Stimulated activated CD8-positive, alpha-beta memory T cell treated with anti-CD3 and anti-CD28 coated beads, Interleukin-15, amount 100 ng/mL, for 48 hours (primary cell): ENCODE measurements around the gene YDJC.
"Not testable (repeated sequence)": the region's sequence is repeated elsewhere in the genome, so short reads cannot be mapped to it uniquely, and the experiment has no call there.

Experiments
- DNase-seq, 2 donors: peaks; one replicate each; pipeline ENCODE4 v3.0.0-alpha.2; 2020; ENCODE audit warnings: low read depth in 2 of 2

YDJC gene

DNA sequence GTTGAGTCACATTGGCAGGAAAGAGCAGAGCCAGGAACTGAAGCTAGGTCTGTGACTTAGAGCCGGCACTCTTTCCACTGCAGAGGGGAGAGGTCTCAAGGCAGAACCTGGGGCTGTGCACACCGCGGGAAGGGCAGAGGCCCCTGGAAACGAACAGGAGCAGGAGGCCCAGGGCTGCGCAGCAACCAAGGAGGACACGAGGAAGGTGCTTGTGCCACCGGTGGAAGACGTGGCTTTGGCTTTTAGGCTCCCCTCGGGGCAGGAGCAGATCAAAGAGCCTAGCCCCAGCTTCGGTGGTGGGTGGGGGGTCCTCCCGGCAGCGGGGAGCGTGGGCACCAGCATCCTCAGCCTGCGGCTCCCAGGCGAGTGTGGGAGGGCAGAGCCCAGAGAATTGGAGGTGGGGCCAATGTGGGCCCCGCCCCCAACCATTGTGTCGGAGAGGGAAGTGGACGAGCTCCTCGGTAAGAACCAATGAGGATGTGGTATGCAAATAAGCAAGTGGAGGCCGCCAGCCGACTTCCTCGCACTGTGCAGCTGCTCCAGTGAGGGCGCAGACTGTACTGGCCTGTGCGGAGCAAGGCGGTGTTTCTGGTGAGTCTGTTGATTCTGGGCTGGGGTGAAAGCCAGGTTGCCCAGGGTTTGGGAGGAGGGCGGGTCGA, 2.5 kb upstream of the YDJC start, which contains the start of gene CCDC116:
Gene CCDC116 (plus strand): TSS at position 524 of the 659 bp plus-strand sequence. CDS start 422 bp downstream, outside the sequence.
- DNase-seq = peak; percentile 59 to 62

DNA sequence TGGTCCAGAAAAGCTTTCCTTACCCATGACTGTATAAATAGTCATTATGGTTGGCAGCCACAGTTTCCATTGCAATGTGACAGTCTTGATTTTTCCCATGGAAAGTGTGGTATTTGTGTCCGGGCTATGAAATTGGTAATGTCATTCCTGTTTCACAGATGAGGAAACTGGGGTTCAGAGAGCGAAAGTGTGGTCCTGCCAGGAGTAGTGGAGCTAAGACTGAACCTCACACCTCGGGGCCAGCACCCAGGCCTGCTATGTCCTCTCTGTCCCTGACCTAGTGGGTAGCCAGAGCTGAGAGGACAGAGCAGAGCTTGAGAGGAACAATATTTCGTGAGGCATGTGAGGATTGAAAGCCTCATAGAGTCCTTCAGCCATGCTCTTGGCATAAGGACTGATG, 1.2 kb upstream of the YDJC start:
- no peak for DNase-seq

DNA sequence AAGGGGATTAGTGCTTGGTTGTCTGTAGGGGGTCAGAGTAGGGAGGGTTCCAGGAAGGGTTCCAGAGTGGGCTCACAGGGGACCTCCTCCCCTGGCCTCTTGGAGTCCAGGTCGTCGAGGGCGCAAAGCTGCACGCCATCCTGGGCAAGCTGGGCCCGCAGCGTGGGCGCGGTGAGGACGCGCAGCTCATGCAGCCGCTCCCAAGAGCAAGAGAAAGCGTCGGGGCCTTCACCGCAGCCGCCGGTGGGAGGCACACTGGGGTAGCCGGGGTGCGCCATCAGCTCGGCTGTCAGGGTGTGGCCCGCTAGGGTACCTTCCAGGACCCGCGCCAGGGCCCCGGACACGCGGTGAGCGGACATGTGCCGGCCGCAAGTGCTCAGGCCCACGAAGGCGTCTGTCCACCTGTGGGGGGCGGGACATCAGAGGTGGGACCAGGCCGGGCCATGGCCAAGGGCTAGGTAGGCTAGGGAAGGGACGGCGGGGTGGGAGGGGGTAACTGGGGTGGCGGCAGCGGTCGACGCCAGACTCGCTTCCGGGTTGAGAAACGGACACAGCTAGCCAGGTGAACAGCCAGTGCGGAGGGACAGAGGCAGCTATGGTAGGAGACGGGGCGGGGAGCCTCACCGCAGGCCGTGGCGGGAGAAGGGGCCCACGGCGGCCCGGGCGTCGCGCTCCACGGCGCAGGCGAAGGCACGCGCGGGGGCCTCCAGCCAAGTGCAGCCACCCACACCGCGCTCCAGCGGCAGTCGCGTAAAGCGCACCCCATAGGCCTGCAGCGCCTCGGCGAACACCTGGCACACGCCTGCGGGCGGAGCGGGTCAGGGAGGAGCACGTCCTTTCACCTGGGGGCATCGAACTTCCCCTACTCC, 1.2 kb downstream of the YDJC start:
- DNase-seq = no peak

DNA sequence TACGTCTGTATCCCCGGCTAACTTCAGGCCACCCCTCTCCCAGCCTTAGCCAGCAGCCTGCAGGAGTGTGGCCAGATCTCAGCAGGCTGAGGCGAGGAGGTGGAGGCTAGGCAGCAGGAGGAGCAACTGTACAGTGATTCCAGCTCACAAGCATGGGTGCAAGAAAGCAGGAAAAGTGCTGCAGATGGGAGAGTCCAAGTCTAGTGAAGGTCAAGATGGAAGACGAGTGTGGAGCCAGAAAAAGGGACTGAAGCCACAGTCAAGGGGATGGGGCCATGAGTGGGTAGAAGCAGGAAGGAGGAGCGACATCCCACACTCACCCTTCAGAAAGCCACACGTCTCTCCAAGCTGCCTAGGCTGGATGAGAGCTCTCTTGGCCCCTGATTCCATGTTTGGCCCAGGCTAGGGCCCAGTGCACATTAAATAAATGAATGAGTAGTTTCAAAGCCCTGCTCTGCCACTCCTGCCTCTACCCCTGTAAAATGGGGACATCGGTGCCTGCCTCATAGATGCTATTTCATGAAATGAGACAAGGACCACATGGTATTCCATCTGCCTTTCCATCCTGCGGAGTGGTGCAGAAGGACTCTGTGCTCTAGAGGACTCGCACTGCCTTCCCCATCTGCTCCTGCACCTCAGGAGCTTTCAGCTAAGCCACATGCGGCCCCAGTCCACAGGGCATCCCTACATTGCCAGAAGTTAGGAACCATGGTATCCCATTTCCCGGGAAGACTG, 2.9 kb downstream of the YDJC start:
- no peak for DNase-seq

DNA sequence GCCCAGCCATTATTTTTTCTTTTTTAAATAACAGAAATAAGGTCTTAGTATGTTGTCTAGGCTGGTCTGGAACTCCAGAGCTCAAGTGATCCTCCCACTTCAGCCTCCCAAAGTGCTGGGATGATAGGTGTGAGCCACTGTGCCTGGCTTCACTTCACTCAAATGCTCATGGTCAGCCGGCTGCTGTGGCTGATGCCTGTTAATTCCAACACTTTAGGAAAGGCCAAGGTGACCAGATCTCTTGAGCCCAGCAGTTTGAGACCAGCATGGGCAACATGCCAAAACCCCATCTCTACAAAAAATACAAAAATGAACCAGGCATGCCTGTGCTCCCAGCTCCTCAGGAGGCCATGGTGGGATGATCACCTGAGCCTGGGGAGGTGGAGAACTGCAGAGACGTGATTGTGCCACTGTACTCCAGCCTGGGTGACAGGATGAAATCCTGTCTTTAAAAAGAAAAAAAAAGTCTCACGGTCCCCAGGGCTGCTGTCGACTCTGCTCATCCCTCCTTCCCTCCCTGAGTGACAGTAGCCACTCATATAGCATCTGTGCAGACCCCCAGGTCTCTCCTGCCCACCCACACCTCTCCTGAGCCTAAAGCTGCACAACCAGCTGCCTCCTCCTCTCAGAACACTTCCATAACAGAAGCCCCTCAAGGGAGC, 3.6 kb downstream of the YDJC start:
- DNase-seq = no peak

DNA sequence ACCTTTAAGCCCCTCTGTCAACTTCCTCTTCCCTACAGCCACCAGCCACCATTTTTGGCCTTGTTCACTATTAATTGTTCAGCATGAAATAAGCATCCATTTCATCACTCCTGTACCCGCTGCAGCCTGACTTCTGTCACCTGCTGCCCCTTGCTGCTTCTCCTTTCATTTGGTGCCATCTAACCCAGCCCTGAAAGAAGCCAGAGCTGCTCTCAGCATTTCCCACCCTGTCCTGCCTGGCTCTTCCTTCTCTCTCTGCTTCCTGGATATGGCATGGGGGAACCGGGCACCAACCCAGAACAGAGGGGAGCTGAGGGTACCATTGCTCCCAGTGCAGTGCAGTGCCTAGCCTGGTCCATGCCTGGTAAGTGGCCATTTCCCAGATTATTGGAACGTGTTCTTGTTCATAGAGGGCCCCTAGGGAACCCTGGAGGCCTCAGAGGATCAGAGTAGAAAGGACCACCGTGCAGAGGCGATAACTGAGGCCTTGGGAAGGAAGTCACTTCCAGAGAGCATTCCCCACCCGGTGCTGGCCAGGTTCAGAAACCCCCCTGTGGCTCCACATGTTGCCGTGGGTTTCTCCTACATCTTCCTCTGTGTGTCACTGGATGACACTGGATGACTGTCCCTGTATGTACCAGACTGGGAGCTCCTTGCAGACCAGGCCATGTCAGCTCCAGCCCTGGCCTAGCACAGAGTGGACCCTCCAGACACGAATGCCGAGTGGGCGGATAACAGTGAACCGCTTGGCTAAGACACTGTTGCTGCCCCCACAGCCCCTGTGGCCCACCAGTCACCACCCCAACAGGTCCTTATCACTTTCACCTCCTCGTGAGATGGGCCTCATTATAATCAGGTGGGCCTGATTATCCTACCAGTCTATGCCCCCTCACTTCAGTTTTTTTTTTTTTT, 4.7 kb downstream of the YDJC start:
- no peak for DNase-seq

DNA sequence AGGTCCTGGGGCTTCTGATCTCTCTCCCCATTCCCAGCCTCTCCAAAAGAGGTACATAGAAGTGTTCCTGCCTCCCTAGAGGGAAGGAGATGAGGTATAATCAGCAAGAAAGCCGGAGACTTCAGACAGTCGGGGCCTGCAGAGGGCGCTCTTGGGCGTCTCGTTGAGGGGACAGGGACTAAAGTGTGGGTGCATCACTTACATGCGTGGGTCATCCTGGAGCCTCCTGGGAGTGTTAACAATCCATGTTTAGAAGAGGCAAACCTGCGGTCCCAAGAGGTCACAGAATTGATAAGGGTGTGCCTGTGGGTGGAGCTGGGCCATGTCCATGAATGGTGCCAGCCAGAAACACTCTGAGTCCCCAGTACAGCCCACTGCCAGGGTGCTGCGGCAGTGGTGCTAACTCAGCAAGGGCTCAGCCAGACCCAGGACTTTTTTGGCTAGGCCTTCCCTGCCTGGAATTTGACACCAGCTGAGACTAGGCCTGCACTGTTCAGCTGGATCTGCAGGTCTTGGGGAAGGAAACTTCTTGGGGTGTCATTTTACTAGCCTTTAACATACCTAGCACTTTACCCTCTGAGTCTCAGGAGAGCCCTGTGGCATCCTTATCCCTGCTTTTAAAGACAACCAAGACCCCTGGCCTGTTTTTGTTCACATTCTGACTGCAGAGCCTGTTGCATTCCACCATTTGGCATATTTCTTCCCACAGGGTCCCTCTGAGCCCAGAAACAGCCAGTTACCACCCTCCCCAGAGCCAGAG, 5.5 kb downstream of the YDJC start:
- DNase-seq = peak in 1 of 2 donors; percentile 38

DNA sequence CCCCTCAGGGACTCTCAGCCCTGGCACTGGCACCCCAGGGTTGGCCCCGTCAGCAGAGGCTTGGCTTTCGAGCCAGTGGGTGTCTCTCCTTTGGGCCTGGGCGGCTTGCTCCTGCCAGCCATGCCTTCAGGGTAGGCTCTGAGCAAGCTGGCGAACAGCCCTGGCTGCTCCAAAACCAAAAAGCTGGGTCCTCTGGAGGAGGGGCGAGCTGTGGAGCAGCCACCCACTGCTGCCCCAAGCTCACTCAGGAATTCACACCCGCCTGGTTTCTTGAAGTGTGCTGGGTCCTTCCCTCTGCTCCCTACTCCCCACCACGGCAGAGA, 6.2 kb downstream of the YDJC start:
- no peak for DNase-seq

DNA sequence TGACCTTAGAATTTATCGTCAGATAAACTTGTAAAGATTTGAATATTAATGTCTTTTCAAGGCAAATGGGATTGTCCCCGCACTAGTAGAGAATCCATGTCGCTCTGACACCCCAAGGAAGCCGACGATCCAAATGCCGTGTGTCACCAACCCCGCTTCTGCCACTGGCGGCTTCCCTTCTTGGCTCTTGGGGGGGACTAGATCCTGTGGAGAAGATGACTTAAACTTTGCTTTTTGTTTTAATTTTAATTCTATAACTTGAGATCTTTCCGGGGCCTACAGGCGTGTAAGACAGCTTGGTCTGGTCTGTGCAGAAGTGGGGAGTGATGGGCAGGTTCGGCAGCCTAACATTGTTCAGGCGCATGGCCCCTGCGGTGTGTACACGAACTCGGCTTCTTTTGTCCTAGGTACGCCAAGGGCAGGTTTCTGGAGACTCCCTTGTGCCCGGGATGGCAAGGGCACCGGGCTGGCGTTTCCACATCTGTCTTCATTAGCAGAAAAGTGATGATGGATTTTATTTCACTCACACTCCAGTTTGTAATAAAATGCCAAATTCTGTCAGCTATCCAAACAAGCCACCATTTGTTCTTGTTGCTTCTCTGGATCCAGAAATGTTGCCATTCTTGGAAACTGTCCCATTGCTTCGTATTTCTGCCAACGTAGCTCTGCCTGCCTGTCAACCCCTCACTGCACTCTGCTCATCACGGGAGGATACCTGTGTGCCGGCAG, 6.7 kb downstream of the YDJC start:
- DNase-seq = no peak

DNA sequence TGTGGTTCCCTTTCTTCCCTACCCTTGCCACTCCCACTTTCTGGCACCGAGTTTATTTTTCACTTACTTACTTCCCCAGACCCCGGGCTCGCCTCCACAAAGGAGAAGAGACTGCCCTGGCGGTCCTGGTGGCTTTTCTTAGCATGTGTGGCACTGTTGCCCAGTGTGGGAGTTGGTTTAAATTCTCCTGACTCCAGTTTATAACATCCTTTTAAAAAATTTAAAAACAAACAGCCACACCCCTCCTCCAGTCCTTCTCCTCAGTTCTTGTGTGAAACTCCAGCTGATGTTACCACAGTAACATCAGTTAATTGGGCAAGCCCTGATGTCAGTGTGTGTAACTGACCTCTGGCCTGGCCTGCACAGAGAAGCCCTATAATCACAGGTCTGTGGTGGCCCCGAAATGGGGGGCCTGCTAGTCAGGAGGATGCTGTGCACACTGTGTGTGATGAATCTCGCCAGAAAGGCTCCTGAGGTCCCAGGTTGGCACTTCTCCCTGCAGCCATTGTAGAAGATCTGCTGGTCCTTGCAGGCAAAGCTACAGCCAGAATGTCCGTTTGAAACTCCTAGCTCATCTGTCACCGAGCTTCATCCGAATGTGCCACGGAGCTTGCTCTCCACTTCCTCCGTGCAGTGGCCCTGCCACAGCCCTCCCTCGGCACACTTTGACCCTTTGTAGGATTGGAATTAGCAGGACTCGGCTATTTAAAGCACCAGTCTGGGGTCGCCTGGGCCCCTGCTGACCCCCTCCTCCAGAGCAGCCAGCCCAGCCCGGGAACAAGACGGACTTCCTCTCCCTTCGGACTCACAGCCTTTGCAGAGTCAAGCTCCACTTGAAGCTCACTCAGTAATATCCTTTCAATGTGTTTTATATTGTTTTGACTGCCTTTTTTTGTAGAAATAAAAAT, 7.6 kb downstream of the YDJC start:
- DNase-seq = no peak

DNA sequence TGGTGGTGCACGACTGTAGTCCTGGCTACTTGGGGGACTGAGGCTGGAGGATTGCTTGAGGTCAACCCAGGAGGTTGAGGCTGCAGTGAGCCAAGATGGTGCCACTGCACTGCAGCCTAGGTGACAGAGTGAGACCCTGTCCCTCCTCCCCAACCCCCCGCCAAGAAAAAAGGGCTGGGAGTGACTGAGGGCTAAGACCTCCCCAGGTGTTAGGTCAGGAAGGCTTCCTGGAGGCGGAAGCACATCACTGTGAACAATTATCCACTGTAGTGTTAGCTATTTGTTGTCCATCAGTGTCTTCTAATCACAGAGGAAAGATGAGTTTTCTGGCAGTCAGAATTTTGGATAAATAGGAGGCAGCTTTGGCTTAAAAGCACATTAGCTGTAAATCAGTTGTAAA, 8.8 kb downstream of the YDJC start:
- no peak for DNase-seq

DNA sequence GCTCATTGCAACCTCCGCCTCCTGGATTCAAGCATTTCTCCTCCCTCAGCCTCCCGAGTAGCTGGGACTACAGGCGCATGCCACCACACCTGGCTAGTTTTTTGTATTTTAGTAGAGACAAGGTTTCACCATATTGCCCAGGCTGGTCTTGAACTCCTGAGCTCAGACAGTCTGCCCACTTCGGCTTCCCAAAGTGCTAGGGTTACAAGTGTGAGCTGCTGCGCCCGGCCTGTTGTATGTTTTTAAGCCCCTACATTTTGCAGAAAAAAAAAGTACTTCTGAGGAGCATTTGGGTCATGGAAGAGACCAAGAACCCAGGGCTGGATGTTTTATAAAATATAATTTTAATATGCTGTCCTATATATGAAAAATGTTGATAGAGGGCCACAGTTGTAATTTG, 12.5 kb downstream of the YDJC start:
- DNase-seq = not testable (repeated sequence)

DNA sequence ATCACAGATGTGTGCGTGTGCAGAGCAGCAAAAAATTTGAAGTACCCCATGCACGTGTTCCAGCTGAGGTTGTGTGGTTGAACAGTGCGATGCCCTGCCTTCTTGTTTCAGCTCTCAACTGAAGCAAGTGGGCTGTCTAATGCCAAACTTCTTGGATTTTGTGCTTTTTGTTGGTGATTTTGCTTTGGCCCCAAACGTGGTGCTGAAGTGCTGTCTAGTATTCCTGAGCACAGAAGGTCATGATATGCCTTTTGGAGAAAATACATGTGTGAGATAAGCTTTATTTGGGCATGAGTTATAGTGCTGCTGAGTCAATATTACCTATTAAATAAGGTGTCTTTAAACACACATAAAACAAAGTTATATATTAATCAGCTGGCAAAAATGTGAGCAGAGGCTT, 14.1 kb downstream of the YDJC start:
- no peak for DNase-seq

DNA sequence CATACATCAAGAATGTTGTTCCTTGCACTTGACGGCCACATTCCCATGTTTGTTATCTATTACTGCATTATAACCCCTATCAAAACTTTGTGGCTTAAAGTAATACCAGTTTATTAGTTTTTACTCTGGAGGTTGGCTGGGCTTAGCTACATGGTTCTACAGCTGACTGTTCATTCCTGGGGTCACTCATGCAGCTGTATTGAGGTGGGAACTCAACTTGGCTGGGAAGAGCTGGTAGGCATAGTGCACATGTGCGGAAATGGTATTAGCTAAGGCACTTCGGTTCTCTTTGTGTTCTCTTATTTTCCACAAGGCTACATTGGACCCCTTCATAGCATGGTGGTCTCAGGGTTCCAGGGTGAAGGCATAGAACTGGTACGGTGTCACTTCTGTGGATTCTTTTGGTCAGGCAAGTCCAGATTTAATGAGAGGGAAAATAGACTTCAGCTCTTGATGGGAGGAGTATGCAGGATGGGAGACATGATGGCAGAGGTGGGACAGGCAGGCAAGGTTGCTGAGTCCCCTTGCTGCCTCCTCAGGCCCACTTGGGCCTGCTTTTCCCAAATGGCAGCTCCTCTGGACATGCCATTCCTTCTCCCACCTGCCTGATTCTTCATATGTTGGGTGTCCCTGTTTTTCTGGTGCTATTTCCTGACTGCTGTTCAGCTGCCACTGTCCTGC, 16.1 kb downstream of the YDJC start:
- DNase-seq = no peak

DNA sequence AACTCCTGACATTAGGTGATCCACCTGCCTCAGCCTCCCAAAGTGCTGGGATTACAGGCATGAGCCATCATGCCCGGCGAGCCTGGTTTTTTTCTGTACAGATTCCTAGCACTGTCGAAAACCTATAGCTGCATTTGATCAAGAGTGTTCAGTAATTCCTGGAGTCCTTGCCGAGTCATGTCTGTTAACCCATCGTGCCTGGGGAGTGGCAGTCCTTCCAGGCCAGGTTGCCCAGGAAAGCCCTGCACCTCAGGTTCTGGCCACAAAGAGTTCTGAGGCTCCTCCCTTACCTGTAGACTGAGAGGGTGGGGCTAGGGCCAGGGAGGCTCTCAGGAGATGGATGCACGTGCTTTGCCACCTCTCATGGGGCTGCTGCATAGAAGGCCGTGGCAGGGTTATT, 17.0 kb downstream of the YDJC start:
- DNase-seq = no peak

DNA sequence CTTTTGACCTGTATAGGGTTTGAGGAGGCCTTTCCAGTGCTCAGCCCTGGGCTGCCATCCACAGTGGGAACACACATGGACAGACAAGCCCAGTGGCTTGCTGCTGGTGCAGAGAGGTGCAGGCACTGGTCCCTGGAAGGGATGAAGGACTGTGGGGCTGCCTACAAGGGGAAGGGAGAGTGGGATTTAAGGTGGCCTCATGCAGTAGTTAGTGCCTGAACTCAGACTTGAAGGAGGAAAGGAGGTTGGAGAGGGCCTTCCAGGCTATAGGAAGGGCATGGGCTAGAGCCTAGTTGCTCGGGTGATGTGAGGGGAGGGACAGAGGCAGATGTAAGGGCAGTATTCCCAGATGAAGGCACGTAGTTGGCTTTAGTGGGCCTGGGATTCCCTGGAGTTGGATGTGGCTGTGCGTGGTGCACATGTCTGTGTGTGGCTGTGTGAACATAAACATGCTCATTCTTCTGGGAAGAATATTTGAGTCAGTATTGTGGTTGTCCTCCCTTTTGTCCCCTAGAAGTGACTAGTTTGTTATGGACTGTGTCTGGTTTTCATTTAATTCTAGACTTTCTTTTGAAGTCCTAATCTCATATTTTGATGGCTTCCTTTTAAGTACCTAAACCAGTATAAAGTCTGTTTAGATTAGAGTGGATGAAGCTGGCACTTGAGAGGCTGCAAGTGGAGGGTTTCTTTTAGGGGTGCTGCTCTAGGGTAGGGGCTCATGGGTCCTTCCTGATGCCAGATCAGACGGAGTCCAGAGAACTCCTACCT, 18.4 kb downstream of the YDJC start:
- DNase-seq = no peak

DNA sequence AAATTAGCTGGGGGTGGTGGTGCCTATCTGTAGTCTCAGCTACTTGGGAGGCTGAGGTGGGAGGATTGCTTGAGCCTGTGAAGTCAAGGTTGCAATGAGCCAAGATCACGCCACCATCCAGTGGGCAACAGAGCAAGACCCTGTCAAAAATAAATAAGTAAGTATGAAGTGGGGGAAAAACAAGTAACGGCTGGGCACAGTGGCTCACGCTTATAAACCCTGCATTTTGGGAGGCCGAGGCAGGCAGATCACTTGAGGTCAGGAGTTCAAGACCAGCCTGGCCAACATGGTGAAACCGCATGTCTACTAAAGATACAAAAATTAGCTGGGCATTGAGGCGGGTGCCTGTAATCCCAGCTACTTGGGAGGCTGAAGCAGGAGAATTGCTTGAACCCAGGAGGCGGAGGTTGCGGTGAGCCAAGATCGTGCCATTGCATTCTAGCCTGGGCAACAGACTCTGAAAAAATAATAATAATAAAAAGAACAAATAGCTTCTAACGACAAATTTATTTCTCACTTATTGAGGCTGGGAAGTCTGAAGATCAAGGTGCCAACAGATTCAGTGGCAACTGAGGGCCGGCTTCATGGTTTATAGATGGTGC, 20.2 kb downstream of the YDJC start:
- DNase-seq = not testable (repeated sequence)
